ENCODE measurements around the gene SLC25A26.

The SLC25A26 gene

GRCh38 chr3:66397745-66398144 is 176.9 kb downstream of the SLC25A26 start:
- DNase-seq (ENCODE audit: low spot score), result no peak

DNA sequence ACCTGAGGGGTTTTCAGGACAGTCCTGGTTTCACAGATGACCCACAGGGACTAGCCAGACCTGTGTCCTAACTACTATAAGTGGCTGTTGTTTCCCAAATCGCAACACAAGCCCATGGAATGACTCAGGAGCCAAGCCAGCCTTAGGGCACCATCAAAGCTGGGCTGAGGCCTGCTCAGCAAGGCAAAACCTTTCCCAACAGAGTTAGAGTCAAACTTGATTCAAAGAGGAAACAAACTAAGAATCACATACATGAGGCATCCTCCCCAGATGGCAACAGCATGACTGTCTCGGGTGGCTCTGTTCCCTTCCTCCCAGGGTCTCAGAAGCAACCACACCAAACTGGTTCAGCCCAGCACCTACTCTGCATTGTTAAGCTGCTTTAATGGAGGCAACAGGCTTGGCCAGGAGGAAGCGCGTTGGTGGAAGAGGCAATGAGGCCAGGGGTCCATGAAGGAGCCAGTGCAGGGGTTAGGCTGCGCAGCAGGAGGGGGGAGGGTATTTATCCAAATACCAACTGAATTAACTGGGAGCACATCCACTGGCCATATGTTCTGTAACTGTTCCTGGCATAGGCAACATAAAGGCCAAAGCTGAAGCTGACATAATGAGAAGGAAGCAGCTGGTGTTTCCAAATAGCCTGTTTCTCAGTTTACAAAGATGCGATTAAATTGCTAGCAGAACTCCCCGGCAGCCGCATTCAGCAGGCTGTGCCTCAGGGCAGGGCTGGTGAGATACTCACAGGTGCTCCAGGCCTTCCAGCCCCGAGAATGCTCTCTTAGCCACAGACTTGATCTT is 177.6 kb downstream of the SLC25A26 start:
- DNase-seq (ENCODE audit: low spot score), result no peak

DNA sequence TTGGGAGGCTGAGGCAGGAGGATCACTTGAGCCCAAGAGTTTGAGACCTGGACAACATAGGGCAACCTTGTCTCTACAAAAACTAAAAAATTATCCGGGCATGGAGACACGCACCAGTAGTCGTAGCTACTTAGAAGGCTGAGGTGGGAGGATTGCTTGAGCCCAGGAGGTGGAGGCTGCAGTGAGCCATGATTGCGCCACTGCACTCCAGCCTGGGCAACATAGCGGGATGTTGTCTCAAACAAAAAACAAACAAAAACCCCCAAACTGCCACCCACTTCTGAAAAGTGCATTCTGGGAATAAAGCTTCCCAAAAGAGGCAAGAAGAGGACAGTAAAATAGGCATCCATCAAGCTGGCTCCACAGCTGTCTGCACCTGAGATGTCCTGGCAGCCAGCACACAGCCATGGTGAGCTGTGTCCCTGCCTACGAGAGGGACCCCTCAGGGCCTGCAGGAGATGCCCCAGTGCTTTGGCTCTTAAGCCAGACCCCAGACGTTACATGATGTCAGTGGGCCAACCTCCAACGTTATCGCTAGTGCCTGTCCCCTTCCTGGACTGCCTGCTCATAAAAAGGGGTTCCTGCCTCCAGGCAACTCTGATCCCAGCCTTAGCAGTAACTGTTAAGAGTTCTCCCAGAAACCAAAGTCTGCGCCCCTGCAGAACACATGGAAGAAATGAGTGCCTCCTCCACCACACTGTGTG is 178.9 kb downstream of the SLC25A26 start:
- DNase-seq (ENCODE audit: low spot score), result no peak

- DNase-seq (ENCODE audit: low spot score), result no peak
Observed at GRCh38 chr3:66400411-66401156, 179.8 kb downstream of the SLC25A26 start.

- DNase-seq (ENCODE audit: low spot score), result no peak
Observed at GRCh38 chr3:66401157-66401550, 180.4 kb downstream of the SLC25A26 start.

DNA sequence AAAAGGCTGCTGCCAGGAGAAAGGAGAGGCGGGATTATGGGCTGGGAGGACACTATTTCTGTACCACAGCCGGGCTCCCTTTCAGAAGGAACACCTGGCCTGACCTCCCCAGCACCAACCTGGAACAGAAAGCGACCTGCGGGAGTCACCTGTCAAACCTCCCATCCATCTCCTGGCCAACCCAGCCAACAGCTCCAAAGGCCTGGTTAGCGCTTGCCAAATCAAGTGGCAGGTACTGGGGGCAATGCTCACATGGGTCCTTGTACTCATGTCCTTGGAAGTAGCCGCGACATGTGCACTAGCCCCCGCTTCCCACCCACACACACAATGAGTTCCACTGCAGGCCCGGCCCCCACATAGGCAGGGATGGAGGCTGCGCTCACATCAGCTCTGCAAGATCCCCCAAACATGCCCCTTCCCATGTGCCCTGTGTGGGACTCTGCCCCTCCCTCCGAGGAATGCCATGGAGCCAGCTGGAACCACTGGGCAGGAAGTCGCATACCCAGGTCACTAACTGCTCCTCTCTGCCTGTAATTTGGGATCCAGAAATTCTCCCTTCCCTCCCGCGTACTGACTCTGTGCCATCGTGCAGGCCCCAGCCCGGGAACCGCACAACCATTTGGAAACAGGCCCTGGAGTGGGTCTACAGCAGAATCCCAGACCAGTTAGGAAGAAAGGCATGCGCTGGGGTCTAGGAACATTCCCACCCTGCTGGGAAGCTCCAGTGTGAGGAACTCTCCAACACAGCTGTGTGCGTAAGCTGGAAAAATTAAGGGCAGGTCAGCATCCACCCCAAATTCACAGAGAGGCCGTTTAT is 181.1 kb downstream of the SLC25A26 start:
- DNase-seq (ENCODE audit: low spot score), result no peak

- no peak for DNase-seq (ENCODE audit: low spot score)
Observed at GRCh38 chr3:66402596-66403290, 181.9 kb downstream of the SLC25A26 start.

- DNase-seq (ENCODE audit: low spot score), result no peak
Observed at GRCh38 chr3:66403323-66403990, 182.7 kb downstream of the SLC25A26 start.

GRCh38 chr3:66404197-66404596 is 183.4 kb downstream of the SLC25A26 start:
- DNase-seq (ENCODE audit: low spot score), result no peak

DNA sequence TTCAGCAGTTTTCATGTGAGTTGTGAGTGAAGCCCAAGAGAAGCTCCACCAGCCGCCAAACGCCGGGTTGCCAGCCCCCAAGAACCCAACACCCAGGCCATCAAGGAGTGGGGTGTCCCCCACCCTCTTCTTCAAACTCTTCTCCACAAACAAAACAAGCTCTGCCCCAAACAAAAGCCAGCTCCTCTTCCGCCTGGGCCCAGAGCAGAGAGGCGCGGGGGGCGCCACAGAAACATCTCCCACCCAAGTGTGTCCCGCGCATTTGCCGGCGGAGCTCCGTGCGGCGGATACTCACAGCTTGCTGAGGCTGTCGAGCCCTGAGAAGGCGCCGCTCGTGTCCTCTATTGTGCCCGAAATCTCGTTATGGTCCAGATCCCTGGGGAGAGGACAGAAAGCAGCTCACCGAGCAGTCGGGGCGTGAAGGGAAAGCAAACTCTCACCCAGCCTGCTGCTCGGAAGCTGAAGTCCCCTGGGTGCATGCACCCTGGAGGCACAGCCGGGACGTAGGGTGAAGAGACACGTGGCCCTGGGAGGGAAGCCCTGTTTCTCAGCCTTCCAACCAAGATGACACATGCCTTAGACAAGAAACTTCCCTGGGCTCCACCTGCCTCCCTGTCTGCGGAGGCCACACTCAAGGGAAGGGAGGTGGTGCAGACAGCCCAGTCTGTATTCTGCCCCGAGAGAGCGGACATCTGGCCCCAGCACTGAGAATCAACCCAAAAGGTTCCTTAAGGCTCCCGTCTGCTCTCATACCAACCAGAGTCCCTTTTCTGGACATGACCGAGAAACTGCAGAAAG is 184.3 kb downstream of the SLC25A26 start:
- DNase-seq (ENCODE audit: low spot score), result no peak

DNA sequence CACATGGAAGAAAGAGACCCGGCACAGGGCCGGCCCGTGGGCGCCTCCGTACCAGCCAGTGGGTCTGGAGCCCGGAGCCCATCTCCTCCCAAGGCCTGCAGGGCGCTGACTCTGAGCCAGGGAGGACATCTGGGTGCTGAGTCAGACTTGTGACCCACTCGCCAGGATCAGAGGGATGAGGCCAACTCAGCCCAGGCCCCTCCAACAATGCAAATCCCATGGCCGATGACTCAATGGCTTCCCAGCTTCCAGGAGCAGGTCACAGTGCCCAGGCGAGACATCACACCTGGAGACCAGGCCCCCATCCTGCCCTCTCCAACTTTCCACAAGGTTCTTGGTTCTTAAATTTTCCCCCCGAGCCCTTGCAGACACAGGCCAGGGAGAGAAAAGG is 184.9 kb downstream of the SLC25A26 start:
- DNase-seq (ENCODE audit: low spot score), result no peak

GRCh38 chr3:66406163-66406562 is 185.4 kb downstream of the SLC25A26 start:
- DNase-seq (ENCODE audit: low spot score), result no peak

DNA sequence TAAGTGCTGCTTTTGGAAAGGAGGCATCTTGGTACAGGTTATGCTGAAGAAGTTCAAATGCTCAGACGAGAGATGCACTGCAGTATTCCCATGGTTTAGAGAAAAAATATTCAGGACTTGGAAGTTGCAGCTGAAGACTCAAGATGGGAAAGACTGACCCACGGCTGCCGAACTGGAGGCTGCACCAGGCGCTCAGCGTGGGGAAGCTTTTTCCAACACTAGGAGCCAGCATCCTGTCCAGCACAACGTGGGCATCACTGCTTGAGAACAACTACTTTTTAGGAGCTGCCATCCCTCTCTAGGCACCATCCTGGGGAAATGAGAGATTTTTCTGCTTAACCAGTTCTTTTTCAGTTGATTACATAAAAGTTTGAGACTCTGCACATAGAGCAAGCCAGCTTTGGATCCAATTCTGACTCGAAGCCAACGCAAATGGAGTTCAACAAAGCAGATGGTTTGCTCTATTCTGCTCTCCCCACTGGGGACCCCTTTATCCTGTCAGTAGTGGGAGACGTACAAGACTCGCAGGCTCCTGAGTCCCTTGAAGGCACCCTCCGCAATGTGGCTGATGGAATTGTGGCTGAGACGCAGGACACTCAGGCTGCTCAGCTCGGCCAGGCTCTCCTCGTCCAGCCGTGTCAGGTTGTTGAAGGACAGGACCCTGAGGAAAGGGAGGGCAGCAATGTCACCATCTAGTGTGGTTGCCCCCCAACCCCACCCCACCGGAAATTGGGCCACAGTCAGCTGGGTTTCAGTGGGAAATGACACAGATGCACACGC is 186.2 kb downstream of the SLC25A26 start:
- no peak for DNase-seq (ENCODE audit: low spot score)

- DNase-seq (ENCODE audit: low spot score), result peak; percentile 35
Observed at GRCh38 chr3:66407611-66408218, 186.9 kb downstream of the SLC25A26 start.

GRCh38 chr3:66409771-66410754 is 189.3 kb downstream of the SLC25A26 start:
- DNase-seq (ENCODE audit: low spot score), result no peak

DNA sequence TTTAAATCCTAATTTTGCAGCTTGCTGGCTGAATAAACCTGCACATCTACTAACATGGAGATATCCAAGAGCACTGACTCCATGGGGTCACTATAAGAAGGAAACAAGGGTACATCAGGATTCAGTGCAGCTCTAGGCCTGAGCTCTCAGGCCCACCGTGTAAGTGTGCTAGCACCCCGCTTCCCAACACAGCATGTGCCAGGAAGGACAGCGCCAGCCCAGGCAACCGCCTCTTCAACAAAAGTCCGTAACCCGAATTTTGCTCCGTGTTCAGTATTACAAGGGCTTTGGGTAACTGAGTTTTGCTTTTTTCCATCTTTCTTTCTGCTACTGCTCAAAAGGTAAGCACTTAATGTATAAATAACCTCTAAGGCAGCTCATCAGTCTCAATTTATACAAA is 190.2 kb downstream of the SLC25A26 start:
- no peak for DNase-seq (ENCODE audit: low spot score)

- DNase-seq (ENCODE audit: low spot score), result no peak
Observed at GRCh38 chr3:66411474-66411873, 190.7 kb downstream of the SLC25A26 start.
